ENCODE data around the gene DYSF.

DYSF gene

GRCh38 chr2:71668326-71669057, 215.1 kb downstream of the DYSF start:
- 98% methylated on average over 11 of the region's 17 CpGs for WGBS (ENCODE audit: insufficient coverage)
- no peak overlapping the region for H3K27ac ChIP-seq (ENCODE audit: insufficient read depth in 1 of 2, low read depth in 1 of 2, low read length in 2 of 2, poor library complexity in 1 of 2, severe bottlenecking in 2 of 2)
- no peak for DNase-seq
- H3K27me3 ChIP-seq (replicated peaks in 2 of 5; ENCODE audit: control insufficient read depth in 4 of 5, insufficient read depth in 5 of 5, low read length in 4 of 5), result no peaks in the 10 kb centered on the region
- H3K4me1 ChIP-seq (ENCODE audit: control extremely low read depth in 1 of 4, control insufficient read depth in 4 of 4, insufficient read depth in 4 of 4, low read length in 3 of 4), result no peaks in the 10 kb centered on the region
- ChIA-PET POLR2A (no interaction called here), CTCF (no interaction called here)
- H3K36me3 ChIP-seq (ENCODE audit: control insufficient read depth in 4 of 4, insufficient read depth in 4 of 4, low read length in 3 of 4), result no peaks in the 10 kb centered on the region
- H3K4me3 ChIP-seq (ENCODE audit: control insufficient read depth in 1 of 7, extremely low read depth in 1 of 7, insufficient read depth in 4 of 7, low read depth in 2 of 7, low read length in 6 of 7), result no peak overlapping the region
- H3K9me3 ChIP-seq (ENCODE audit: control extremely low read depth in 1 of 5, control insufficient read depth in 4 of 5, insufficient read depth in 2 of 5, low read depth in 1 of 5, low read length in 4 of 5), result no peaks in the 10 kb centered on the region

GRCh38 chr2:71669058-71669456, 215.7 kb downstream of the DYSF start:
- no peaks in the 10 kb centered on the region for H3K4me1 ChIP-seq (ENCODE audit: control extremely low read depth in 1 of 4, control insufficient read depth in 4 of 4, insufficient read depth in 4 of 4, low read length in 3 of 4)
- ChIA-PET CTCF (no interaction called here), POLR2A (no interaction called here)
- H3K27me3 ChIP-seq (replicated peaks in 2 of 5; ENCODE audit: control insufficient read depth in 4 of 5, insufficient read depth in 5 of 5, low read length in 4 of 5), result no peaks in the 10 kb centered on the region
- H3K27ac ChIP-seq (ENCODE audit: insufficient read depth in 1 of 2, low read depth in 1 of 2, low read length in 2 of 2, poor library complexity in 1 of 2, severe bottlenecking in 2 of 2), result no peak overlapping the region
- no peak overlapping the region for H3K4me3 ChIP-seq (ENCODE audit: control insufficient read depth in 1 of 7, extremely low read depth in 1 of 7, insufficient read depth in 4 of 7, low read depth in 2 of 7, low read length in 6 of 7)
- no peaks in the 10 kb centered on the region for H3K36me3 ChIP-seq (ENCODE audit: control insufficient read depth in 4 of 4, insufficient read depth in 4 of 4, low read length in 3 of 4)
- DNase-seq, result no peak
- no peaks in the 10 kb centered on the region for H3K9me3 ChIP-seq (ENCODE audit: control extremely low read depth in 1 of 5, control insufficient read depth in 4 of 5, insufficient read depth in 2 of 5, low read depth in 1 of 5, low read length in 4 of 5)
- 93% methylated on average over 6 of the region's 9 CpGs for WGBS (ENCODE audit: insufficient coverage)

- Histone ChIP-seq H3K36me3 (ENCODE audit: control insufficient read depth in 4 of 4, insufficient read depth in 4 of 4, low read length in 3 of 4) (no peaks in the 10 kb centered on the region), H3K27me3 (replicated peaks in 2 of 5; ENCODE audit: control insufficient read depth in 4 of 5, insufficient read depth in 5 of 5, low read length in 4 of 5) (no peaks in the 10 kb centered on the region), H3K27ac (ENCODE audit: insufficient read depth in 1 of 2, low read depth in 1 of 2, low read length in 2 of 2, poor library complexity in 1 of 2, severe bottlenecking in 2 of 2) (no peak overlapping the region), H3K4me3 (ENCODE audit: control insufficient read depth in 1 of 7, extremely low read depth in 1 of 7, insufficient read depth in 4 of 7, low read depth in 2 of 7, low read length in 6 of 7) (no peak overlapping the region), H3K4me1 (ENCODE audit: control extremely low read depth in 1 of 4, control insufficient read depth in 4 of 4, insufficient read depth in 4 of 4, low read length in 3 of 4) (no peaks in the 10 kb centered on the region), H3K9me3 (ENCODE audit: control extremely low read depth in 1 of 5, control insufficient read depth in 4 of 5, insufficient read depth in 2 of 5, low read depth in 1 of 5, low read length in 4 of 5) (no peaks in the 10 kb centered on the region)
- no peak for DNase-seq
- POLR2A ChIA-PET, result no interaction called here
- CTCF ChIA-PET, result no interaction called here
- WGBS (ENCODE audit: insufficient coverage), result 95% methylated on average over 7 of the region's 8 CpGs
These were observed 216.5 kb downstream of the DYSF start for GRCh38 chr2:71669628-71670429.

- 96% methylated on average over 4 of the region's 4 CpGs for WGBS (ENCODE audit: insufficient coverage)
- Histone ChIP-seq H3K9me3 (ENCODE audit: control extremely low read depth in 1 of 5, control insufficient read depth in 4 of 5, insufficient read depth in 2 of 5, low read depth in 1 of 5, low read length in 4 of 5) (no peaks in the 10 kb centered on the region), H3K27me3 (replicated peaks in 2 of 5; ENCODE audit: control insufficient read depth in 4 of 5, insufficient read depth in 5 of 5, low read length in 4 of 5) (no peaks in the 10 kb centered on the region), H3K4me3 (ENCODE audit: control insufficient read depth in 1 of 7, extremely low read depth in 1 of 7, insufficient read depth in 4 of 7, low read depth in 2 of 7, low read length in 6 of 7) (no peak overlapping the region), H3K4me1 (ENCODE audit: control extremely low read depth in 1 of 4, control insufficient read depth in 4 of 4, insufficient read depth in 4 of 4, low read length in 3 of 4) (no peaks in the 10 kb centered on the region), H3K27ac (ENCODE audit: insufficient read depth in 1 of 2, low read depth in 1 of 2, low read length in 2 of 2, poor library complexity in 1 of 2, severe bottlenecking in 2 of 2) (no peak overlapping the region), H3K36me3 (ENCODE audit: control insufficient read depth in 4 of 4, insufficient read depth in 4 of 4, low read length in 3 of 4) (no peaks in the 10 kb centered on the region)
- ChIA-PET CTCF (no interaction called here), POLR2A (no interaction called here)
- DNase-seq, result no peak
These were observed 217.1 kb downstream of the DYSF start for GRCh38 chr2:71670430-71670795.

GRCh38 chr2:71671203-71671854, 218.0 kb downstream of the DYSF start:
- H3K4me3 ChIP-seq (ENCODE audit: control insufficient read depth in 1 of 7, extremely low read depth in 1 of 7, insufficient read depth in 4 of 7, low read depth in 2 of 7, low read length in 6 of 7), result no peak overlapping the region
- no peaks in the 10 kb centered on the region for H3K36me3 ChIP-seq (ENCODE audit: control insufficient read depth in 4 of 4, insufficient read depth in 4 of 4, low read length in 3 of 4)
- H3K9me3 ChIP-seq (ENCODE audit: control extremely low read depth in 1 of 5, control insufficient read depth in 4 of 5, insufficient read depth in 2 of 5, low read depth in 1 of 5, low read length in 4 of 5), result no peaks in the 10 kb centered on the region
- ChIA-PET CTCF (no interaction called here), POLR2A (no interaction called here)
- no peaks in the 10 kb centered on the region for H3K27me3 ChIP-seq (replicated peaks in 2 of 5; ENCODE audit: control insufficient read depth in 4 of 5, insufficient read depth in 5 of 5, low read length in 4 of 5)
- WGBS (ENCODE audit: insufficient coverage), result 84% methylated on average over 6 of the region's 6 CpGs
- no peak for DNase-seq
- no peaks in the 10 kb centered on the region for H3K4me1 ChIP-seq (ENCODE audit: control extremely low read depth in 1 of 4, control insufficient read depth in 4 of 4, insufficient read depth in 4 of 4, low read length in 3 of 4)
- no peak overlapping the region for H3K27ac ChIP-seq (ENCODE audit: insufficient read depth in 1 of 2, low read depth in 1 of 2, low read length in 2 of 2, poor library complexity in 1 of 2, severe bottlenecking in 2 of 2)

- no peak for DNase-seq
- Histone ChIP-seq H3K36me3 (ENCODE audit: control insufficient read depth in 4 of 4, insufficient read depth in 4 of 4, low read length in 3 of 4) (no peaks in the 10 kb centered on the region), H3K4me1 (ENCODE audit: control extremely low read depth in 1 of 4, control insufficient read depth in 4 of 4, insufficient read depth in 4 of 4, low read length in 3 of 4) (no peaks in the 10 kb centered on the region), H3K9me3 (ENCODE audit: control extremely low read depth in 1 of 5, control insufficient read depth in 4 of 5, insufficient read depth in 2 of 5, low read depth in 1 of 5, low read length in 4 of 5) (no peaks in the 10 kb centered on the region), H3K27ac (ENCODE audit: insufficient read depth in 1 of 2, low read depth in 1 of 2, low read length in 2 of 2, poor library complexity in 1 of 2, severe bottlenecking in 2 of 2) (no peak overlapping the region), H3K27me3 (replicated peaks in 2 of 5; ENCODE audit: control insufficient read depth in 4 of 5, insufficient read depth in 5 of 5, low read length in 4 of 5) (no peaks in the 10 kb centered on the region), H3K4me3 (ENCODE audit: control insufficient read depth in 1 of 7, extremely low read depth in 1 of 7, insufficient read depth in 4 of 7, low read depth in 2 of 7, low read length in 6 of 7) (no peak overlapping the region)
- CTCF ChIA-PET, result no interaction called here
- POLR2A ChIA-PET, result no interaction called here
- WGBS (ENCODE audit: insufficient coverage), result 95% methylated on average over 27 of the region's 28 CpGs
These were observed 218.8 kb downstream of the DYSF start for GRCh38 chr2:71671895-71672825.

Data from common myeloid progenitor, CD34-positive (primary cell).